OCI-LY7 (cell line): ENCODE measurements around the gene MPV17L2. TPM values are rescaled to one million over a fixed set of nuclear protein-coding genes. Genes with fewer than 3 reads are reported as not detected.

Experiments used
- BruUV-seq: library from RNA; stranded (reverse); fragments of 400-500 nt; replicated peaks from 2 replicates; lab custom pipeline; 2021; lab: Mats Ljungman, UMichigan
- CTCF ChIA-PET: fragments of 300-600 bp; sonication (Branson Sonifier 250); formaldehyde crosslinking; loops from one replicate; lab custom pipeline; 2022; ENCODE audit warnings: antibody characterized with exemption; ENCODE audit not compliant: unreplicated experiment; lab: Charles Lee
- POLR2A ChIA-PET: fragments of 300-600 bp; sonication (Branson Sonifier 250); formaldehyde crosslinking; loops from one replicate; lab custom pipeline; 2022; ENCODE audit warnings: antibody characterized with exemption; lab: Charles Lee
- DNase-seq: peaks from one replicate; pipeline ENCODE4 v3.0.0-alpha.2; 2015; ENCODE audit warnings: low spot score
- H2AFZ ChIP-seq: fragments of 200-600 bp; sonication (generic), shearing (Covaris generic); 2 replicates; pipeline ENCODE4 v1.6.1; 2014; ENCODE audit warnings: mild to moderate bottlenecking, antibody characterized with exemption, low read length, moderate library complexity
- H3K27ac ChIP-seq: fragments of 200-600 bp; sonication (generic); 2 replicates; pipeline ENCODE4 v1.5.1; 2014; ENCODE audit warnings: mixed run types, low read depth, mild to moderate bottlenecking, moderate library complexity, low read length, inconsistent platforms; ENCODE audit not compliant: poor library complexity, severe bottlenecking
- H3K36me3 ChIP-seq: fragments of 200-600 bp; sonication (generic); 2 replicates; pipeline ENCODE4 v1.6.1; 2014; ENCODE audit warnings: mild to moderate bottlenecking, antibody characterized with exemption, low read length, moderate library complexity, mixed read lengths; ENCODE audit not compliant: insufficient read depth
- H3K4me1 ChIP-seq: fragments of 200-600 bp; sonication (generic); 2 replicates; pipeline ENCODE4 v1.5.1; 2014; ENCODE audit warnings: mild to moderate bottlenecking, low read length; ENCODE audit not compliant: insufficient read depth, poor library complexity, severe bottlenecking
- H3K4me2 ChIP-seq: fragments of 200-600 bp; sonication (generic); 2 replicates; pipeline ENCODE4 v1.6.1; 2014; ENCODE audit warnings: mild to moderate bottlenecking, low read length
- H3K4me3 ChIP-seq: fragments of 200-600 bp; sonication (generic); 2 replicates; pipeline ENCODE4 v1.5.1; 2014; ENCODE audit warnings: mild to moderate bottlenecking, low read depth, low read length; ENCODE audit not compliant: poor library complexity, severe bottlenecking
- H3K79me2 ChIP-seq: fragments of 200-600 bp; sonication (generic); 2 replicates; pipeline ENCODE4 v1.6.1; 2016; ENCODE audit warnings: low read depth, mild to moderate bottlenecking, low read length, moderate library complexity, mixed read lengths; ENCODE audit not compliant: insufficient read depth
- H3K9me2 ChIP-seq: fragments of 200-600 bp; sonication (generic); 2 replicates; pipeline ENCODE4 v1.6.1; 2016; ENCODE audit warnings: mild to moderate bottlenecking, low read length, mixed read lengths; ENCODE audit not compliant: insufficient read depth
- H3K9me3 ChIP-seq: fragments of 200-600 bp; sonication (generic); 2 replicates; pipeline ENCODE4 v1.6.1; 2014; ENCODE audit warnings: mild to moderate bottlenecking, mixed run types, low read length, mixed read lengths
- H4K20me1 ChIP-seq: fragments of 200-600 bp; sonication (generic); 2 replicates; pipeline ENCODE4 v1.6.1; 2014; ENCODE audit warnings: mild to moderate bottlenecking, antibody characterized with exemption, low read length, moderate library complexity, mixed read lengths; ENCODE audit not compliant: insufficient read depth
- CTCF ChIP-seq: fragments of 200-600 bp; sonication (generic); conservative IDR thresholded peaks from 2 replicates; pipeline ENCODE4 v1.5.1; 2014; ENCODE audit warnings: mild to moderate bottlenecking, antibody characterized with exemption, low read length, moderate library complexity, mixed read lengths
- EZH2phosphoT487 ChIP-seq: fragments of 200-600 bp; sonication (generic); IDR thresholded peaks from 2 replicates; pipeline ENCODE4 v1.6.1; 2018; ENCODE audit warnings: low read depth, borderline replicate concordance, mild to moderate bottlenecking, mixed run types, antibody characterized with exemption, low read length, moderate library complexity, mixed read lengths
- intact Hi-C: fragments of 100-400 bp; cut with micrococcal nuclease; formaldehyde crosslinking; loops from one replicate; pipeline ENCODE4 v1.10.0; 2022; ENCODE audit not compliant: unreplicated experiment
- total RNA-seq, 2 experiments: library from RNA; depleted of rRNA in 1 of 2; stranded (reverse); fragments of >200 nt in 1 of 2; shearing (Covaris generic) in 1 of 2; gene quantifications; 2 replicates each; pipeline ENCODE4 v1.2.3, GENCODE V29; 2014 to 2022

Gene MPV17L2
- total RNA-seq, 2 experiments from 2014 or later, result 22.6 to 23.7 TPM

GRCh38 chr19:18171605-18172327 is 21.3 kb upstream of the MPV17L2 start:
- intact Hi-C loops, result no loop called here
- Histone ChIP-seq H3K4me2 (peak overlapping the region; percentile 74), H3K4me3 (no peak overlapping the region), H2AFZ (no peak overlapping the region), H3K27ac (peak overlapping the region; percentile 93), H3K9me2 (no peaks in the 10 kb centered on the region), H3K4me1 (peaks cover 73% of the 10 kb centered on the region), H3K36me3 (peaks cover 25% of the 10 kb centered on the region), H3K9me3 (no peaks in the 10 kb centered on the region), H4K20me1 (peaks cover 6% of the 10 kb centered on the region; the same call in 1 of the 2 replicates), H3K79me2 (peaks cover 24% of the 10 kb centered on the region)
- DNase-seq, result no peak
- BruUV-seq, result no TSS peak
- TF ChIP-seq CTCF, result no peak
- no peak for TF ChIP-seq EZH2phosphoT487
- ChIA-PET POLR2A (interaction anchor here (1.3 to 1.5 kb wide), 3 partner anchors 11 to 20 kb away, joined by 4 to 8 read pairs (median 4); partner anchors contain the start of gene MPV17L2), CTCF (interaction anchor here (1.4 kb wide), 1 partner anchor 12 kb away, joined by 3 read pairs; no protein-coding TSS in a partner anchor)

- no peak for DNase-seq
- TF ChIP-seq EZH2phosphoT487, result no peak
- TF ChIP-seq CTCF, result no peak
- H4K20me1 ChIP-seq, result peaks cover 6% of the 10 kb centered on the region; the same call in 1 of the 2 replicates
- BruUV-seq, result no TSS peak
- H2AFZ ChIP-seq, result no peak overlapping the region
- H3K27ac ChIP-seq, result peak overlapping the region; percentile 93
- H3K4me1 ChIP-seq, result peaks cover 73% of the 10 kb centered on the region
- intact Hi-C loops, result no loop called here
- H3K4me3 ChIP-seq, result peak overlapping the region; percentile 88
- H3K9me3 ChIP-seq, result no peaks in the 10 kb centered on the region
- peaks cover 26% of the 10 kb centered on the region for H3K36me3 ChIP-seq
- CTCF ChIA-PET, result no interaction called here
- POLR2A ChIA-PET, result no interaction called here
- peak overlapping the region; percentile 100 for H3K4me2 ChIP-seq
- peaks cover 24% of the 10 kb centered on the region for H3K79me2 ChIP-seq
- H3K9me2 ChIP-seq, result no peaks in the 10 kb centered on the region
Measured at GRCh38 chr19:18172331-18173053, 20.5 kb upstream of the MPV17L2 start.
